ENCODE results near the gene CHM. TPM values are rescaled to one million over a fixed set of nuclear protein-coding genes. Genes with fewer than 3 reads are reported as not detected.

The CHM gene
- total and polyA plus RNA-seq, 2 of the 8 experiments (the other 6 are each of a cell fraction or from before 2014, with no cell fraction given) = 8.6 to 15.5 TPM

GRCh38 chrX:86061407-86061806, 14.0 kb upstream of the CHM start (continued):
- TF ChIP-seq RNF2 (IDR thresholded peaks at IDR 0.05; ENCODE audit: borderline replicate concordance, low read depth, low read length, missing control alignments, poor library complexity, severe bottlenecking) (no peak), MAFK (IDR thresholded peaks at IDR 0.05; ENCODE audit: low read depth, low read length) (no peak), FOSL1 (IDR thresholded peaks at IDR 0.05; ENCODE audit: insufficient read depth, low read depth, low read length) (no peak), SAP30 (IDR thresholded peaks at IDR 0.05; ENCODE audit: insufficient read depth, insufficient replicate concordance, low read length) (no peak), POLR2A (IDR thresholded peaks at IDR 0.05; ENCODE audit: control extremely low read depth in 1 of 2, low read depth in 2 of 2, low read length in 2 of 2) (no peak), BACH1 (IDR thresholded peaks at IDR 0.05; ENCODE audit: low read length) (no peak)
- TF ChIP-seq, protein P1, sequence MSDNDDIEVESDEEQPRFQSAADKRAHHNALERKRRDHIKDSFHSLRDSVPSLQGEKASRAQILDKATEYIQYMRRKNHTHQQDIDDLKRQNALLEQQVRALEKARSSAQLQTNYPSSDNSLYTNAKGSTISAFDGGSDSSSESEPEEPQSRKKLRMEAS (IDR thresholded peaks at IDR 0.05) = no peak
